T-cell (primary cell): ENCODE data around the gene ACY1. TPM values are rescaled to one million over a fixed set of nuclear protein-coding genes. Genes with fewer than 3 reads are reported as not detected.

ENCODE experiments used
- ATAC-seq, 4 experiments: fragments of 200-7000 bp in 3 of 4; fragments of 150-1000 bp in 1 of 4; cut with Tn5 transposase; replicated peaks in 1 of 4; 1 replicate in 3 of 4; 2 replicates in 1 of 4; pipeline ENCODE4 v1.10.0; 2021; ENCODE audit warnings: moderate library complexity in 3 of 4, mild to moderate bottlenecking in 2 of 4, moderate number of reproducible peaks in 1 of 4
- CTCF ChIA-PET, 2 donors: fragments of 300-600 bp; sonication (Branson Sonifier 250); formaldehyde crosslinking; loops; one replicate each; lab custom pipeline; 2022; ENCODE audit warnings: antibody characterized with exemption in 2 of 2; lab: Charles Lee
- POLR2A ChIA-PET, 2 donors: fragments of 300-600 bp; sonication (Branson Sonifier 250); formaldehyde crosslinking; loops; one replicate each; lab custom pipeline; 2022; ENCODE audit warnings: antibody characterized with exemption in 2 of 2; lab: Charles Lee
- DNase-seq, 35 experiments: peaks; one replicate each; pipeline versions ENCODE4 v3.0.0 to v3.0.0-alpha.2; 2013 to 2023
- H3K27ac ChIP-seq: one replicate; pipeline ENCODE4 v1.5.1; 2013; ENCODE audit warnings: low read length
- H3K27me3 ChIP-seq, 2 experiments: replicated peaks in 1 of 2; 1 replicate in 1 of 2; 2 replicates in 1 of 2; pipeline versions ENCODE4 v1.6.1 to v1.7.0; 2013; ENCODE audit warnings: low read length in 1 of 2, mixed read lengths in 1 of 2; ENCODE audit not compliant: control insufficient read depth in 2 of 2, insufficient read depth in 2 of 2; ENCODE audit errors: extremely low read depth in 1 of 2
- H3K36me3 ChIP-seq, 2 donors: 1 replicate in 1 of 2; 2 replicates in 1 of 2; pipeline versions ENCODE4 v1.6.1 to v1.7.0; 2013; ENCODE audit warnings: low read length in 1 of 2; ENCODE audit not compliant: control insufficient read depth in 2 of 2, insufficient read depth in 1 of 2; ENCODE audit errors: extremely low read depth in 1 of 2
- H3K4me1 ChIP-seq, 2 experiments: 1 replicate in 1 of 2; 2 replicates in 1 of 2; pipeline versions ENCODE4 v1.6.1 to v1.7.0; 2013; ENCODE audit warnings: low read length in 2 of 2, mixed read lengths in 1 of 2; ENCODE audit not compliant: insufficient read depth in 2 of 2, control insufficient read depth in 1 of 2; ENCODE audit errors: extremely low read depth in 1 of 2
- H3K4me3 ChIP-seq, 2 donors: 1 replicate in 1 of 2; 2 replicates in 1 of 2; pipeline versions ENCODE4 v1.5.1 to v1.7.0; 2013; ENCODE audit warnings: mild to moderate bottlenecking in 2 of 2, low read length in 1 of 2, moderate library complexity in 1 of 2; ENCODE audit not compliant: control insufficient read depth in 1 of 2; ENCODE audit errors: extremely low read depth in 1 of 2
- H3K9me3 ChIP-seq: 2 replicates; pipeline ENCODE4 v1.7.0; 2013
- H3K27ac Mint-ChIP-seq, 2 donors: one replicate each; pipeline ENCODE4 v1.8.0; 2020 to 2021; ENCODE audit warnings: mild to moderate bottlenecking in 2 of 2, mixed read lengths in 2 of 2
- H3K27me3 Mint-ChIP-seq, 2 donors: one replicate each; pipeline ENCODE4 v1.8.0; 2021 to 2022; ENCODE audit warnings: mixed read lengths in 2 of 2
- H3K36me3 Mint-ChIP-seq: one replicate; pipeline ENCODE4 v1.8.0; 2021; ENCODE audit warnings: mixed read lengths
- H3K4me1 Mint-ChIP-seq, 3 donors: one replicate each; pipeline ENCODE4 v1.8.0; 2020 to 2022; ENCODE audit warnings: mixed read lengths in 3 of 3, mild to moderate bottlenecking in 1 of 3
- H3K4me3 Mint-ChIP-seq, 3 donors: one replicate each; pipeline ENCODE4 v1.8.0; 2020 to 2022; ENCODE audit warnings: mild to moderate bottlenecking in 3 of 3, mixed read lengths in 3 of 3, moderate library complexity in 3 of 3
- H3K9me3 Mint-ChIP-seq, 3 donors: one replicate each; pipeline ENCODE4 v1.8.0; 2020 to 2022; ENCODE audit warnings: mixed read lengths in 3 of 3
- WGBS: methylation state at CpG from one replicate; pipeline ENCODE4 v1.1.5; 2013; ENCODE audit warnings: missing lambda C conversion rate; ENCODE audit not compliant: insufficient coverage; 5-methylcytosine and 5-hydroxymethylcytosine counted together
- total RNA-seq, 35 experiments: library from RNA in 6 of 35; stranded (reverse) in 6 of 35; fragments of 120-200 nt in 1 of 35; gene quantifications; one replicate each; pipeline versions ENCODE4 v1.2.1 to v1.2.4 and lab custom pipeline; 2013 to 2026

The ACY1 gene
- total RNA-seq, 5 donors from 2014 or later (not counting 1 experiment from before 2014, with no cell fraction given): 6.2 to 19.0 (median 13.3) TPM

DNA sequence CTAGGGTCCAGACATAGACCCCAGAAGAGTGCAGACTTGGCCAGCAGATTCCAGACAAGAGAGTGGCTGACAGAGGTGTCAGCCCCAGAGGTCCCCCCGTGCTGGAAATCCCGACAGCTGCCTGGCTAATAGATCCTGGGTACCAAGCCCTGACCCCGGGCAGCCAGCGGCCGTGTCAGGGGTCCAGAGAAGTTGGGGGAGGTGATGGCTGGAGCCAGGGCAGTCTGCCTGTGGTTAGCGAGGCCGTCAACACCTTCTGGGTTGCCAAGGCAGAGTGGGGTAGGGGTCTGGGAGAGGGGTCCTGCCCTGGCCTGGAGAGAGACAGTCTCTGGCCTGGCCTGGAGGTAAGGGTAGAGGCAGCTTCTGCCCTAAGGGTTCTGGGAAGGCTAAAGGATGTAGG is 37.5 kb downstream of the ACY1 start:
- Histone ChIP-seq H3K4me1 (peaks cover 0 to 2% of the 10 kb centered on the region in 2 experiments), H3K27ac (no peak overlapping the region), H3K9me3 (no peaks in the 10 kb centered on the region), H3K36me3 (no peaks in the 10 kb centered on the region), H3K4me3 (no peak overlapping the region), H3K27me3 (peaks cover 0 to 10% of the 10 kb centered on the region in 2 experiments)
- ChIA-PET POLR2A (interaction anchor here in 1 of 2 donors (0.6 kb wide), 1 partner anchor 169 kb away, joined by 5 read pairs; no protein-coding TSS in a partner anchor), CTCF (no interaction called here)
- Mint-ChIP-seq H3K27ac (no peak overlapping the region), H3K9me3 (no peaks in the 10 kb centered on the region), H3K4me3 (no peak overlapping the region), H3K27me3 (no peaks in the 10 kb centered on the region), H3K36me3 (no peaks in the 10 kb centered on the region), H3K4me1 (peaks cover 0 to 8% (median 0%) of the 10 kb centered on the region in 3 donors)
- WGBS: 90% methylated on average over 7 of the region's 7 CpGs
- ATAC-seq: no peak
- no peak for DNase-seq

DNA sequence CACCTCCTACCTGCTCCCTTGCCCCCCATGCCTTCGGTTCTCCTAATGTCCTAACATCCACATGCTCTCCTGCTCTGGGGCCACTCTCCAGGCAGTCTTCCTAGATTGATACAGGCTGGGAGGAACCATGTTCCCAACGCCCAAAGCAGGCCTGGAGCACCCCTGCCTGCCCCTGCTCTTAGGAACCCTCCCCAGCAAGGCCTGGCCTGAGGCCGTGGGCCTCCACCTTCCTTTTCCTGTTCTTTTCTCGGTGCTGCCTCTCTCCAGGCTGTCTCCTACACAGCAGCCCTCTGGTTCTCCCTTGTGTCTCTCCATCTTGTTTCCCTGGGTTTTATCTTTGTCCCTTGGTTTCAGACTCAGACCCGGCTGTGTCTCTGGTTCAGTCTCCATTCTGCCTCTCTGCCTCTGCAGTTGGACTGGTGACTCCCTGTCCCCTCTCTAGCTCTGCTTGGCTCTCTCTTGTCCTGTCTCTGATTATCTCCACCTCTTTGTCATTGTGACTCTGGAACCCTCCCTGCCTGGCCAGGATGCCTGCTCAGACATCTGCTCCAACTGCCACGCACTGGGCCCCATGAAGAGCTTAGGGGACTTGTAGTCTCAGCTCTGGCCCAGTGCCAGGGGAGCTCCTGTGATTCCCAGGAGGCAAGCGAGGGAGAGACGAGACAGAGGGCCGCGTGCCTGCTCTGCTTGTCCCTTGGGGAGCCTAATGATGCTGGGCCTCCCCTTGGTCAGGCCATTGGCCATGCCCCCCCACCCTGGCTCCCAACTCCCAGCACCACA is 38.3 kb downstream of the ACY1 start:
- Mint-ChIP-seq H3K27me3 (no peaks in the 10 kb centered on the region), H3K36me3 (no peaks in the 10 kb centered on the region), H3K9me3 (no peaks in the 10 kb centered on the region), H3K4me3 (no peak overlapping the region), H3K4me1 (peaks cover 0 to 9% (median 0%) of the 10 kb centered on the region in 3 donors), H3K27ac (no peak overlapping the region)
- Histone ChIP-seq H3K9me3 (no peaks in the 10 kb centered on the region), H3K27me3 (peaks cover 0 to 1% of the 10 kb centered on the region in 2 experiments), H3K4me1 (peaks cover 0 to 2% of the 10 kb centered on the region in 2 experiments), H3K36me3 (no peaks in the 10 kb centered on the region), H3K4me3 (no peak overlapping the region), H3K27ac (no peak overlapping the region)
- no peak for DNase-seq
- ChIA-PET POLR2A (interaction anchor here in 1 of 2 donors (0.6 kb wide), 1 partner anchor 168 kb away, joined by 5 read pairs; no protein-coding TSS in a partner anchor), CTCF (no interaction called here)
- ATAC-seq: no peak
- 77% methylated on average over 6 of the region's 10 CpGs for WGBS

DNA sequence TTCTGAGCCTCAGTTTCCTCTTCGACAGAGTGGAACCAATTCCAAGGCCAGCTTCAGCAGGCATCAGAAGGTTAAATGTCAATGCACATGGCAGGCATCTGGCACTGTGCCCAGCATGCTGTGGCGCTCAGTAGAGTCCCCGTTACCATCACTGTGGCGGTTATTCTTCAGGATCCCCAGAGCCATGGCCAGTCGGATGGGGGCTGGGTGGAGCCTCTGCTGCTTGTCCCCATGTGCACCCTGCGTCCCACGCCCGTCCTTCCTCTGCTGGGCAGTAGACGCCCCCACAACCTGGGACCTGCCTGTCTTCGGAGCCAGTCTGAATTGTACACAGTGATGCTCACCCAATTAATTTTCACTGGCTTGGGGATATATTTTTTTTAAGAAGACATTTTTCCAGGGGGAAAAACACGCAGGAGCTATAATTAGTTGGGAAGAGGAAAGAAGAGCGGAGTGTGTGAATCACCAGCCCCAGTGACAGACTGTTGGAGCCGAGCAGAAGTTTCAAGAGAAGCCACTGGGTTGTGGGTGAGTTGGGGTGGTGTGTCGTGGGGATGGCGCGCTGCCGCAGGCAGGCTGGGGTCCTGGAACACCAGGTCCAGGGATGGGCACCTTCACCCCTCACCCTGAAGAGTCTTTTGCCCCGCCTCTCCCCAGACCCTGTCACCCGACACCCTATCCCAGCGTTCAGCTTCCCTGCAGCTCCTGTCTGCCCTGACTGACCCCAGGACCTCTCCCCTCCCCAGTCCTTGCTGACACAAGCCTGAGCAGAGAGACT is 39.2 kb downstream of the ACY1 start:
- Histone ChIP-seq H3K36me3 (no peaks in the 10 kb centered on the region), H3K9me3 (no peaks in the 10 kb centered on the region), H3K4me1 (peaks cover 0 to 2% of the 10 kb centered on the region in 2 experiments), H3K27me3 (no peaks in the 10 kb centered on the region), H3K27ac (no peak overlapping the region), H3K4me3 (no peak overlapping the region)
- 83% methylated on average over 6 of the region's 20 CpGs for WGBS
- Mint-ChIP-seq H3K4me1 (peaks cover 0 to 9% (median 0%) of the 10 kb centered on the region in 3 donors), H3K27ac (no peak overlapping the region), H3K36me3 (no peaks in the 10 kb centered on the region), H3K4me3 (no peak overlapping the region), H3K9me3 (no peaks in the 10 kb centered on the region), H3K27me3 (no peaks in the 10 kb centered on the region)
- POLR2A ChIA-PET: no interaction called here
- CTCF ChIA-PET: interaction anchor here in 1 of 2 donors (0.6 kb wide), 1 partner anchor 14 kb away, joined by 3 read pairs; no protein-coding TSS in a partner anchor
- ATAC-seq (no peak), DNase-seq (no peak)

DNA sequence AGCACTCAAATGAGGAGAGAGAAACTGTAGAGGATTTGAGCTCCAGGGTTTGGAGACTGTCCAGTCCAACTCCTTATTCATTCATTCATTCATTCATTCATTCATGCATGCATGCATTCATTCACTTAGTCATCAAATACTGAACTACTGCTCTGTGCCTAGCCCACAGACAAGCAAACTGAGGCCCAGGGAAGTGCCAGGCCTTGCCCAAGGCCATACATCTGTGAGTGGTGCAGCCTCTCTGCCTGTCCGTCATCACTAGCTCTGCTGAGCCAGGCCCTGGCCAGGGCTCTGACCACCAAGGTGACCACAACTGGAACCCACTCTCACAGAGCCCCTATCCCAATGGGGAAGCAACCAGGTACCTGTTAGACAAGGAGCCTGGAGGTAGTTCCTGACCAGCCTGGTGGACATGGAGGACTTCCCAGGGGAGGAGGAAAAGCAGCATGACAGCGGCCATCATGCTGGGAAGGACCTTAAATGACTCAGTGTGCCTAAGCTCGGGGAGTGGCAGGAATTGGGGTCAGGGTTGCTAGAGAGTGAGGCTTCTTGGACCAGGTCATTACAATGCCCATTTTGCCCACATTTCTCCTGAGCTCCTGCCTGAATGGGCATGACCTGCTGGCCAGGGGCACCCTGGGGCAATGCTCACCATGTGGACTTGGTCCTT is 39.9 kb downstream of the ACY1 start:
- Histone ChIP-seq H3K27me3 (no peaks in the 10 kb centered on the region), H3K9me3 (no peaks in the 10 kb centered on the region), H3K36me3 (no peaks in the 10 kb centered on the region), H3K27ac (no peak overlapping the region), H3K4me1 (peaks cover 0 to 2% of the 10 kb centered on the region in 2 experiments), H3K4me3 (no peak overlapping the region)
- POLR2A ChIA-PET: interaction anchor here in 1 of 2 donors (0.6 kb wide), 1 partner anchor 519 kb away, joined by 4 read pairs; no protein-coding TSS in a partner anchor
- no peak overlapping the region for H3K4me3 Mint-ChIP-seq
- CTCF ChIA-PET: interaction anchor here in 1 of 2 donors (0.6 kb wide), 1 partner anchor 13 kb away, joined by 3 read pairs; no protein-coding TSS in a partner anchor
- no peak for DNase-seq
- peaks cover 0 to 9% (median 0%) of the 10 kb centered on the region in 3 donors for H3K4me1 Mint-ChIP-seq
- H3K27me3 Mint-ChIP-seq: no peaks in the 10 kb centered on the region
- 100% methylated on average over 1 of the region's 3 CpGs for WGBS
- H3K9me3 Mint-ChIP-seq: no peaks in the 10 kb centered on the region
- no peak overlapping the region for H3K27ac Mint-ChIP-seq
- no peaks in the 10 kb centered on the region for H3K36me3 Mint-ChIP-seq
- ATAC-seq: no peak

DNA sequence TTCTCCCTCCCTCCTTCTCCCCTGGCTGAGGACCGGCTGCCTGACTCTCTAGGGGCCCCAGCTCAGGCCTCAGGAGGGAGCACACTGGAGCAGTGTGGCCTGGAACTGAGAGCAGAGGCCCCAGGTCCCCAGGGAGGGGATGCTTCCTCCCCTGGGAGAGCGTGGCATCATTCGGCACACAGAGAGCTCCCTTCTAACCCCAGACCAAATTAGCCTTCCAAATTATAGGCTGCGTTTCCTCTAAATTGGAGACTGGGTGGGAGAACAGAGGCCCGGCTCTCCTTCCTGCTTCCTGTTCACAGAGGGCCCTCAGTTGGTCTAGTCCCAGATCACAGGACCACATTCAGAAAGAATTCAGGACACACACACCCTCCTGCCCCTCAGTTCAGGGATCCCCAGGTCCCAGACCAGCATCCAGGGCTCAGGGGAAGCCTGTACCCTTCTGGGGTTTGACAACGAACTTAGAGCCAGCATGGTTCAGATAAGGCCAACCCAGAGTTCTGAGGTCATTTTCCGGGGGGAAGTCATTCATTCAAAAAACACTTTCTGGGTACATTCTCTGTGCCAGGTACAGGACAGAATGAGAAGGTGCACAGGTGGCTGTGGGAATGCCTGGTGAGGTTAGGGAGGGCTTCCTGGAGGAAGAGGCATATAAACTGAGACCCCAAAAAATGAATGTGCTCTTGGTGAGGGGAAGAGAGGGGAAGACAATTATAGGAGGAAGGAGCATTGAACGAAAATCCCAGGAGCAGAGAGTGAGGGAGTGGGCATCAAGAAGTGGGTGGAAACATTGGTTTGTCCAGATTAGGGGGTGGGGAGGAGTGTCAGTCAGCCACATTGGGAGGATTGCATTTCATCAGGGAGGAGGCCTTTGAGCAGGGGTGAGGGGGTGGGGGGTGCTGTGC is 40.8 kb downstream of the ACY1 start:
- Mint-ChIP-seq H3K4me3 (no peak overlapping the region), H3K27me3 (no peaks in the 10 kb centered on the region), H3K36me3 (no peaks in the 10 kb centered on the region), H3K4me1 (peaks cover 0 to 9% (median 0%) of the 10 kb centered on the region in 3 donors), H3K27ac (no peak overlapping the region), H3K9me3 (no peaks in the 10 kb centered on the region)
- CTCF ChIA-PET: no interaction called here
- H3K27ac ChIP-seq: no peak overlapping the region
- H3K27me3 ChIP-seq: no peaks in the 10 kb centered on the region
- POLR2A ChIA-PET: interaction anchor here in 1 of 2 donors (0.6 kb wide), 1 partner anchor 518 kb away, joined by 4 read pairs; no protein-coding TSS in a partner anchor
- no peaks in the 10 kb centered on the region for H3K36me3 ChIP-seq
- DNase-seq: no peak
- H3K9me3 ChIP-seq: no peaks in the 10 kb centered on the region
- no peak for ATAC-seq
- H3K4me1 ChIP-seq: peaks cover 0 to 2% of the 10 kb centered on the region in 2 experiments
- H3K4me3 ChIP-seq: no peak overlapping the region
- WGBS: 61% methylated on average over 3 of the region's 8 CpGs
